ENCODE data around the gene PGR. TPM values are rescaled to one million over a fixed set of nuclear protein-coding genes. Genes with fewer than 3 reads are reported as not detected.

PGR gene
- 0.49 TPM for total RNA-seq

GRCh38 chr11:101129203-101129943 is at the start of gene PGR:
Gene PGR, minus strand, starts transcription at chr11:101129813. Its CDS starts 743 bp downstream, at chr11:101129070.

All from camera-type eye (tissue), 1 donor.